GM12874 (cell line): ENCODE measurements around the gene ULBP3.

Experiments used
- TF ChIP-seq, protein P1 (sequence below): IDR thresholded peaks from 2 replicates; pipeline ENCODE4 v1.5.1; 2011; ENCODE audit warnings: low read depth, mild to moderate bottlenecking, control low read depth, low read length, moderate library complexity; ENCODE audit not compliant: insufficient read depth

Gene ULBP3

DNA sequence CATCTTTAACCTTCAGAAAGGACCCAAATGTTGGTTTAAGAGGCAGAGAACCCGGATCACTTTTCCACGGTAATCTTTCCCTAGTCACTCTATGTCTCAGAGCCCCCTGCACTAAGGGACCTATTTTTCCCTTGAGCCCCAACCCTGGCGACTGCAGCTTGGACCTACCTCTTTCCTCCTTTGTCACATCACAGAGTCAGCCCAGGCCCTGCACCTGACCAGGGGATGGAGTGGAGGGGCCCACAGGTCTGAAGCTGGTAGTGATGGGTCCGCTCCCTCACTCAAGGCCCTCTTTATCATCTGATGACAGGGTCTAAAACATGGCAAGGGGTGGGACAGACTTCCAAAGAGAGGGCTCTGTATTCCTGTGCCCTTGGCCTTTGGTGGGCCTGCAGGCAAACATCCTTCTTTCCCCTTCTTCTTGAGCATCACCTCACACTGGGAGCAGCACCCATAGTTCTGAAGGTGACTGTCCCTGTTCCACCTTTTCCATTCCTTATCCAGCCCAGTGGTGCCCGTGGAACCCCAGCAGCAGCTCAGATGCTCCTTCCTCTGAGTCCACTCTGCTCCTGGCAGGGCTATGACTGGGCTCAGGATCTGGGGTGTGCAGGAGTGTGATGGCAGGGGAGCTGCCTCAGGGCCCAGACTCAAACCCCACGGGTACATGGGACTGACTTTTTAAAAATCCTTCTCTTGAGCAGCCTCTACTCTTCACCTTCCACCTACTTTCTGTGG, 49.9 kb downstream of the ULBP3 start:
- TF ChIP-seq, protein P1, sequence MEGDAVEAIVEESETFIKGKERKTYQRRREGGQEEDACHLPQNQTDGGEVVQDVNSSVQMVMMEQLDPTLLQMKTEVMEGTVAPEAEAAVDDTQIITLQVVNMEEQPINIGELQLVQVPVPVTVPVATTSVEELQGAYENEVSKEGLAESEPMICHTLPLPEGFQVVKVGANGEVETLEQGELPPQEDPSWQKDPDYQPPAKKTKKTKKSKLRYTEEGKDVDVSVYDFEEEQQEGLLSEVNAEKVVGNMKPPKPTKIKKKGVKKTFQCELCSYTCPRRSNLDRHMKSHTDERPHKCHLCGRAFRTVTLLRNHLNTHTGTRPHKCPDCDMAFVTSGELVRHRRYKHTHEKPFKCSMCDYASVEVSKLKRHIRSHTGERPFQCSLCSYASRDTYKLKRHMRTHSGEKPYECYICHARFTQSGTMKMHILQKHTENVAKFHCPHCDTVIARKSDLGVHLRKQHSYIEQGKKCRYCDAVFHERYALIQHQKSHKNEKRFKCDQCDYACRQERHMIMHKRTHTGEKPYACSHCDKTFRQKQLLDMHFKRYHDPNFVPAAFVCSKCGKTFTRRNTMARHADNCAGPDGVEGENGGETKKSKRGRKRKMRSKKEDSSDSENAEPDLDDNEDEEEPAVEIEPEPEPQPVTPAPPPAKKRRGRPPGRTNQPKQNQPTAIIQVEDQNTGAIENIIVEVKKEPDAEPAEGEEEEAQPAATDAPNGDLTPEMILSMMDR, result no peak

DNA sequence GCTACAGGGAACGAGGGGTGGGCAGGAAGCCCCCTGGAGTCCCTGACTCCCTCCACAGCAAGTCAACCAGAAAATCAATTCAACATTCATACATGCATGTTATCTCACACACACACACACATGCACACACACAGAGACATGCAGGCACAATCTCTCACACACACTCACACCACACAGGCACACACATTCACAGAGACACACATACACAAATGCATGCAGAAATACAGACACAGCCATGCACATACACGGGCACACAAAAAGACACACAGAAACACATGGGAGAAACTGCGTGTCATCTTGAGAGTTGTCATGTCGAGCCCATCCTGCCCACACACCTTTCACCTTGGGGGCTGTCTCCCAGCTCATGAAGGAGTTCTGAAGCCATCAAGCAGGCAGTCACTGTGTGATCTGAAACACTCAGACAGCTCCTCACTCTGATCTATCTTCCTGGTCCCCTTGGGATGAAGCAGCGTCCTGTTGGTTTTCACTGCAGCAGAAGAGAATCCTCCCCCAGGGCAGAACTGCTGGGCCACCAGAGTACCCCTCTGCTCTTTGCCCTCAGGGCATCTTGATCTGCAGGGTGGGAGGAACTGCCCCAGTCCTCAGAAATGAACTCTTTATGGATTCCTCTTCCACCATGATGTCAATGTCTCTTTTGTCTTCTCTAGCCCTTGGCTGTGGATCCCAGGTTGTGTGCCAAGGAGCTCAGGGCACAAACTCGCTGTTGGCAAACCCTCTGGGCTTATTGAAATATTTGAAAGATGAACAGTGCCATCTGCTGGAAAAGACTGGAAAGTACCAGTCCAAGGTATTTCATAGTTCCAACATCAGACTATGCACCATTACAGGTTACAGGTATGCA, 52.4 kb downstream of the ULBP3 start:
- TF ChIP-seq, protein P1, result peak; percentile 38; the same call in 1 of the 2 replicates
